GM12875 (cell line): ENCODE data around the gene EIF4G1.

Experiments
- H3K4me3 ChIP-seq: one replicate; pipeline ENCODE4 v1.5.1; 2011; ENCODE audit warnings: low read depth, low read length, control low read depth
- TF ChIP-seq, protein P1 (sequence below): IDR thresholded peaks from 2 replicates; pipeline ENCODE4 v1.5.1; 2011; ENCODE audit warnings: low read depth, mild to moderate bottlenecking, control low read depth, inconsistent platforms, low read length, moderate library complexity, borderline replicate concordance; ENCODE audit not compliant: insufficient read depth

Gene EIF4G1

DNA sequence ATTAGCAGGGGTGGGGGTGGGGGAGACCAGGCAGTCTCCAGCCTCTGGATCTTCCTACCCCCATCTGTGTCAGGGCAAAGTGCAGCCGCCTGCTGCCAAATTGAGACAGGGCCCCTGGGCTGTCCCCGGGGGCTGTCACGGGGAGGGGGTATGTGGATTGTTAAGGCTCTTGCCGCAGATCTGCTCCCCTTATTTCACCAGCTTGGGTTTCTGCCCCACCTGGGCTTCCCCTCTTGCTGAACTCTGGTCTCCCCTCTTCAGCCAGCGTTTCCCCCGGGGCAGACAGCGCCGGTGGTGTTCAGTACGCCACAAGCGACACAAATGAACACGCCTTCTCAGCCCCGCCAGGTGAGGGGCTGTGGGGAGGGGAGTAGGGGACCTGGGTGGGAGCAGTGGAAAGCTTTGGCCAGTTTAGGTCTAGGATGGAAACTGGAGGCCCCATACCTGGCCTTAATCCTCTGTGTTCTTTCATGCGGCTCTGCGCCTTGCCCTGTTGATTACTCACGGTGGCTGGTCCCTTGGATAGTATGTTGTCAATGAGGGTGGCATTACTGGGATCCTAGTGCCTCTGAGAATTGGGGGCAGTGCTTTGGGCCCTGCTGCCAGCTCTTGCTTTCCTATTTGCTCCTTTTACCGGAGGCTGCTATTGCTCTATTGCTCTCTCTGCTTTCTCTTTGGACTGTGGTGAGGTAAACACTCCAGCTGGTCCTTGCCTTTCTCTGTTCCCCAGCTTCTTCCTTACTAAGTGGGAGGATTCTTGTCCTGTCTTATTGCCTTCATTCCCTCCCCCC is 1.7 kb downstream of the EIF4G1 start:
- H3K4me3 ChIP-seq, result peak overlapping the region; percentile 88
- TF ChIP-seq, protein P1, sequence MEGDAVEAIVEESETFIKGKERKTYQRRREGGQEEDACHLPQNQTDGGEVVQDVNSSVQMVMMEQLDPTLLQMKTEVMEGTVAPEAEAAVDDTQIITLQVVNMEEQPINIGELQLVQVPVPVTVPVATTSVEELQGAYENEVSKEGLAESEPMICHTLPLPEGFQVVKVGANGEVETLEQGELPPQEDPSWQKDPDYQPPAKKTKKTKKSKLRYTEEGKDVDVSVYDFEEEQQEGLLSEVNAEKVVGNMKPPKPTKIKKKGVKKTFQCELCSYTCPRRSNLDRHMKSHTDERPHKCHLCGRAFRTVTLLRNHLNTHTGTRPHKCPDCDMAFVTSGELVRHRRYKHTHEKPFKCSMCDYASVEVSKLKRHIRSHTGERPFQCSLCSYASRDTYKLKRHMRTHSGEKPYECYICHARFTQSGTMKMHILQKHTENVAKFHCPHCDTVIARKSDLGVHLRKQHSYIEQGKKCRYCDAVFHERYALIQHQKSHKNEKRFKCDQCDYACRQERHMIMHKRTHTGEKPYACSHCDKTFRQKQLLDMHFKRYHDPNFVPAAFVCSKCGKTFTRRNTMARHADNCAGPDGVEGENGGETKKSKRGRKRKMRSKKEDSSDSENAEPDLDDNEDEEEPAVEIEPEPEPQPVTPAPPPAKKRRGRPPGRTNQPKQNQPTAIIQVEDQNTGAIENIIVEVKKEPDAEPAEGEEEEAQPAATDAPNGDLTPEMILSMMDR, result no peak

DNA sequence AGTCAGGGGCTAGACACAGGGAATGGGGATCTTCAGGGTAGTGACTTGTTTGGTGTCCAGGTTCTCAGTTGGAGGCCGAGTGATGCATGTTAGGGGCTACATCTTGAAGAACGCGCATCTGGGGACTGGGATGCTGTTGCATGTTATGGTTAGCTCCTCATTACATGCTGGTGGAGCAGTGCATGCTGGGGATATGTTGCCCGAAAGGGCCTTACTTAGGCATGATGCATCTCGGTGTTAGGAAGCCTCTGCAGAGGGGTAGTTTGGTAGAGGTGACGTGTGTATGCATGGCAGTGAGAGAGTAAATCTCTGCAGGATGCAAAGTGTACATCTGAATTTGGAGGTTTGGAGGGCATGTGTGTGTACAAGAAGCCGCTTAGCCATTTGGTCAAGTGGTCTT is 2.4 kb downstream of the EIF4G1 start:
- peak overlapping the region; percentile 5 for H3K4me3 ChIP-seq
- TF ChIP-seq, protein P1, result no peak

GRCh38 chr3:184317201-184317600 is 2.8 kb downstream of the EIF4G1 start:
- TF ChIP-seq, protein P1, result no peak

DNA sequence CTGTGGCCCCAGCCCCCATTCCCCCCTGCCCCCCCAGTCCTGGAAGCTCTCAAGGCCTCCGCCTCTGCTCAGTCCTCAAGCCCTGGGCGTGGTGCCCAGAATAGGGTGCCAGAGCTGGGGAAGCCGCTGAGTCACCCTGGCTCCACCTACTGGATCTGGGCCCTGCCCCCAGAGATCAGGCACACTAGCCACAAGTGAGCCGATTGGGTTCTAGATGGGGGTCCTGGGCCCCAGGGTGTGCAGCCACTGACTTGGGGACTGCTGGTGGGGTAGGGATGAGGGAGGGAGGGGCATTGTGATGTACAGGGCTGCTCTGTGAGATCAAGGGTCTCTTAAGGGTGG is 5.7 kb downstream of the EIF4G1 start:
- TF ChIP-seq, protein P1, result no peak
- H3K4me3 ChIP-seq, result no peak overlapping the region

More at GRCh38 chr3:184317201-184317600, 2.8 kb downstream of the EIF4G1 start:
- H3K4me3 ChIP-seq, result peak overlapping the region; percentile 5

- TF ChIP-seq, protein P1, result no peak
- no peak overlapping the region for H3K4me3 ChIP-seq
These were observed 7.3 kb downstream of the EIF4G1 start for GRCh38 chr3:184321666-184322065.

GRCh38 chr3:184322731-184323487 is 8.5 kb downstream of the EIF4G1 start:
- no peak overlapping the region for H3K4me3 ChIP-seq
- TF ChIP-seq, protein P1, result no peak
